Right ventricle myocardium inferior (tissue), 1 donor: ENCODE measurements around the gene ACCSL. TPM values are rescaled to one million over a fixed set of nuclear protein-coding genes. Genes with fewer than 3 reads are reported as not detected.
A peak's percentile ranks its signal among the peaks of the same experiment; 100 is the strongest.

Experiments
- ATAC-seq: fragments of 200-7000 bp; cut with Tn5 transposase; one replicate; pipeline ENCODE4 v1.9.1; 2020; ENCODE audit warnings: mild to moderate bottlenecking, moderate library complexity
- DNase-seq: peaks from one replicate; pipeline ENCODE4 v3.0.0; 2021; ENCODE audit errors: missing footprints
- intact Hi-C: fragments of 100-400 bp; cut with DNase I; formaldehyde crosslinking; loops from one replicate; pipeline ENCODE4 v1.11.0; 2022
- total RNA-seq: library from RNA; stranded (reverse); fragmentation: NEBNext Ultra II Directional; extraction: Animal tissue kit (Norgen Biotek cat#: 25700); gene quantifications from one replicate; pipeline ENCODE4 v1.2.1, GENCODE V29; 2021
- donor health status: DM: no; HTN: yes; CAD: no; lungs with severe emphysema.

Gene ACCSL
- total RNA-seq, 1 donor from 2014 or later = not detected

DNA sequence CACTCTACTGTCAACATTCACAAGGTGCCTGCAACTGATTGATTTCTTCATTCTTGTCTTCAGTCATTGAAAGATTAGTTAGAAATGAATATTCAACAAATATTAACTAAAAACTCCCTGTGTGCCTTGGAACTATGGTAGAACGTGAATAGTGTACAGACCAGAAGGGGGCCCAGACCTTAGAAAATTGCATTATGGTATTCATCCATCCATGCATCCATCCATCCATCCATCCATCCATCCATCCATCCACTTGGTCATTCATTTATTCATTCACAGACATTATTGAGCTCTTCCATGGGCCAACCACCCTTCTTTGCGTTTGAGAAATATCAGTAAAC, 10.2 kb upstream of the ACCSL start:
- DNase-seq (no peak), ATAC-seq (no peak)
- intact Hi-C loops = loop anchor here (1.0 kb wide), 1 partner anchor 146 kb away; no protein-coding TSS in a partner anchor

DNA sequence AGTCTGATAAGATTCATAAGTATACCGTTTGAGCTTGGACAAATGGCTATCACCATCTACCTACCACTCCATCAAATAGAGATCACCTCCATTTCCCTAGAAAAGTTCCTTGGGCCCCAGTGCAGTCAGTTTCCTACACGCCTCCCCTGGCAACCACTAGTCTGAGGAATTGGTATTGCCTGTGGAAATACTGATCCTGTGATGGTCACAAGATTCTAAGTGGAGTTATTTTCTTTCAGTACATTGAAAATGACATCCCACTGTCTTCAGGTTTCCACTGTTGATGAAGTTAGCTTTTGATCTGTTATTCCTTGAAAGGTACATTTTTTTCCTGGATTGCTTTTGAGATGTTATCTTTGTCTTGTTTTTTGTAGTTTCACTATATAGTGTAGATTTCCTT, 4.6 kb upstream of the ACCSL start:
- intact Hi-C loops = no loop called here
- DNase-seq (no peak), ATAC-seq (no peak)

DNA sequence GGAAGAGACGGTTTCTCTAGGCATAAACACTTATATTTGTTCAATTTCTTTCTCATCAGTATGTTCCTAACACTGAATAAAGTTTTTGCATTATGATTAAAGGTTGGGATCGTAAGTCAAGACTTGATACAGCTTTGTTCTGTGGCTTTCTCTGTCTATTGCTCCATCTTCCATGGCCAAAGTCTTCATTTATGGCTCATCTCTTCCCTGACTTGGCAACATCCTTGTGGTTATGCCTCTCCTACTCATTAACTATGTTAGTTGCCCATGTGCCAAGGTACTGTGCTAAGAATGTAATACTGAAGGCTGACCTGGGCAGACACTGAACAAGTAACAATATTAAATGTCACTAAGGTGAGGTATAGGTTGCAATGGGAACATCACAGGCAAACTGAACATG, 1.6 kb upstream of the ACCSL start:
- ATAC-seq (no peak), DNase-seq (no peak)
- intact Hi-C loops = no loop called here

DNA sequence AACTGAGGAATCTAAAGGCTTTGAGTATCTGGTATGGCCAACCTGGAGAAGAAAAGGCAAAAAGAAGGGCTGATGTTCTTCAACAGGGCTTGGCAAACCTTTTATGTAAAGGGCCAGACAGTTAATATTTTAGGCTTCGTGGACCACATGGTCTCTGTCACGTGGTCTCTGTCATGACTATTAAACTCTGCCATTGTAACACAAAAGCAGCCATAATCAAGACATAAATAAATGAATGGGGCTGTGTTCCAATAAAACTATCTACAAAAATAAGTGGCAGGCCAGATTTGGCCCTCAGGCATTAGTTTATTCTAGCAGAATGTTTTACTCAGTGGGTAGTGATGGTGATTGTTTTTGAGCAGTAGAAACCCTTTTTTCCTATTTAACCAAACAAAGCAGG, 483 bp upstream of the ACCSL start:
- no peak for DNase-seq
- intact Hi-C loops = no loop called here

DNA sequence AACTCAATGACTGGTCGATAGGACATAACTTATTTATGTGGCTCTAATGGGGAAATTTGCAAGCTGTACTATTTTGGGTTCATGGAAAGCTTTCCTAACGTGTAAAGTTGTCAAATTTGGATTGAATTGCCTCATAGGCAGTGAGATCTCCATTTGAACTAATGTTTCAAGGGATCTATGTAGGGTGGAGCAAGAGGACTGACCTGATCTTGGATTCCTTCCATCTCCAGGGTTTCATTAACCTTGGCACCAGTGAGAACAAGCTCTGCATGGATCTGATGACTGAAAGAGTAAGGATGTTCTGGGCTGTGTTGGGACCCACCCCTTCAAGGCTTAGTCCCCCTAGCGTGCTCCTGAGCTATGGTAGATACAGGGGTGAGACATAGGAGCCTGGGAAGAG, 2.1 kb downstream of the ACCSL start:
- ATAC-seq (no peak), DNase-seq (no peak)
- intact Hi-C loops = no loop called here

More for the DNA sequence above, 483 bp upstream of the ACCSL start:
- no peak for ATAC-seq

DNA sequence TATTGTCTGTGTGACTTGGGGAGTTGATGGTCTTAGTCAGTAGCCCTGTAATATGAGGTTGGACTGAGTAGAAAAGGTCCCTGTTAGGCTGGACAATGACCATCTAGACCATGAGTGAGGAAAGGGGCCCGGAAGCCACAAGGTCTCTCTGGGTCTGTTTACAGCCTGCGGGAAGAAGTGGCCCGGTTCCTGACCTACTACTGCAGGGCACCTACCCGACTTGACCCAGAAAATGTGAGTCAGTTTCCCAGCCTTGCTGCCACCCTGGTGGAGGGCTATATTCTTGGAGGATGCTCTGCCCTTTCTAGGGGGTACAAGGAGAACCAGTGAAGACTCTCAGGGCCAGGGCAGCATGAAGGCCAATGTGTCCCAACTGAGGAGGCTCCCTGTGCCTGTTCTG, 3.4 kb downstream of the ACCSL start:
- intact Hi-C loops = no loop called here
- no peak for DNase-seq
- no peak for ATAC-seq

DNA sequence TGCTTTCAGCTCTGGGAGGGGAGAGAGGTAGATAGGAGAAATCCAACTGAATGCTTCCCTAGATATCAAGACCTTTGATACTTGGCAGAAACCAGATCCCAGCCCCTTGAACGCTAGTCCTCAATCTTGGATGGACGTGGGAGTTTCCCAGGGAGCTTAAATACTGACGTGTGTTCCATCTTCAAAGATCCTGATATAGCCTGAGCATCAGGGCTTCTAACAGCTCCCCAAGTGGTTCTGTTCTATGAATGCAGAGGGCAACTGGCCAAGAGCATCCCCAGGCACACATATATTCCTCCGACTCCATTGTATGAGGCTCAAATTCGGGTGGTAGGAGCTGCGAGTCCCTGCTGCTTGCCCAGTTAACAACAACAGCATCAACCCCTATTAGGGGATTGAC, 9.6 kb downstream of the ACCSL start:
- intact Hi-C loops = no loop called here
- no peak for DNase-seq
- no peak for ATAC-seq

DNA sequence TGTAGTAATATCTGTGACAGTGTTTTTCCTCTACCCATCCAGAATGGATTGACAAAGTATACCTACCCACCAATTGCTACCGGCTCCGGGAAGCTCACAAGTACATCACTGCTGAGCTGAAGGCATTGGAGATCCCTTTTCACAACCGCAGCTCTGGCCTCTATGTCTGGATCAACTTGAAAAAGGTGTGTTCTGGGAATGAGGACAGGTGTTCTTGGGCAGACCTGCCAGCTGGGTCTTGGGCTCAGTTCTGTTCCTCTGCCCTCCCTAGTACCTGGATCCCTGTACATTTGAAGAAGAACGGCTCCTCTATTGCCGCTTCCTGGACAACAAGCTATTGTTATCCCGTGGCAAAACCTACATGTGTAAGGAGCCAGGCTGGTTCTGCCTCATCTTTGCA, 10.5 kb downstream of the ACCSL start:
- DNase-seq (no peak), ATAC-seq (no peak)
- intact Hi-C loops = no loop called here

DNA sequence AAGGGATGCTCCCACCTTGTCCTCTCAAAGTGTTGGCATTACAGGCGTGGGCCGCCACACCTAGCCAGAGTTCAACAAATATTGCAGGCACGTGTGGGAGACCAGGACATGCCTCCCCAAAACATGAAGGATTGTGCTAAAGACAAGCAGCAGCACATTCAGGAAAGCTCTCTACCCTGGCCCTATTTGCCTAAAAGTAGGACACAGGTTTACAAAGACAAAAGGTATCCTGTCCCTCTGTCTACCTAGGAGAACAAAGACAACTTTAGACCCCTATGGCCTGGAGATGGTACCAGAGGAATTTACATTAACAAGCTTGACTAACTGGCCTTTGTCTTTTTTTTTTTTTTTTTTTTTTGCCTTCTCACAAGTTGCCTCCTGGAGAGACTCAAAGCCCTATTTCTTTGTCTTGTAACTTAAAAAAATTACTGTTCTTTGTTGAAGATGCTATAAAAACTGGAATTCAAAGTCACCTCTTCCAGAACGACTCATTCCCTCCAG, 17.4 kb downstream of the ACCSL start:
- no peak for DNase-seq
- intact Hi-C loops = no loop called here
- no peak for ATAC-seq

DNA sequence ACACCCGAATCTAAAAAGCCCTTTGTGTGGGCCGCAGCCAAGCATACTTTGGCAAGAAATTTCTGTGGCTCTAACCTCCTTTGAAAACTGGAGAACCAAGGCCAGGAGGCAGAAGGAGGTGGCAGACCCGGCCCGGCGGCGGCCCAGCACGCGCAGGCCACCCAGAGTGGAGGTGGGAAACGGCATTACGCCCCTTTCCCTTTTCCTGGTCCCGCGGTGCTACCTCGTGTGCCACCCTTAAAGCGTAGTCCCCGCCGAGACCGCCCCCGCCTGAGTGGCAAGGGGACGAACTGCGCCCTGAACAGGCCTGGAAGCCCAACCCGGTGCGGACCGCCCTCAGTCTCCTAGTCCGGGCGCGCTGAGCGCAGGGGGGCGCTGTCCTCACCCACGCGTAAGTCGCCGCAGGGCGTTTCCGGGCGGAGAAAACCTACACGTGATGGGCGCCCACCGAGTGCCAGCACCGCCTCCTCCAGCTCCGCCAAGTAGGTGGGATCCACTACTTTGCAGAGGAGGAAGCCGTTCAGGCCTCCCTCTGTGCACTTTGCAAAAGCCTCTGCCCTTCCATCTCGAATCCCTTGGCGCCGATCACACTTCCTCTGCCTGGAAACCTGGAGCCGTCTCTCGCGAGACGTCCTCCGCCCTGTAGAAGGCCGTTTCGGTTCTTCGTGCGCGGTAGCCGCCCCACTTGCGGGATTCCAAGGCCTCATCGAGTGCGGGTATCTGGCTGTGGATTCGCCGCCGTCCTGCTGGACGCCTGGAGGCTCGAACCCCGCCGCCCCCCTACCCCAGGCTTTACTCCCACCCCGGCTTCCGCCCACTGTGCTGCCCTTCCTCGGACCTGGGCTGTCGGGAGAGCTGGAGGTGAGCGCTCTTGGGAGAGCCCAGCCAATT, 18.3 kb downstream of the ACCSL start, which contains the start of gene ACCS:
Gene ACCS (plus strand): TSS at position 430 of the 891 bp plus-strand sequence. CDS start 1,358 bp downstream, outside the sequence.
- peak; percentile 99 for DNase-seq
- peak; percentile 97 for ATAC-seq
- intact Hi-C loops = loop anchor here (1.0 kb wide), 1 partner anchor 44 kb away; no protein-coding TSS in a partner anchor

DNA sequence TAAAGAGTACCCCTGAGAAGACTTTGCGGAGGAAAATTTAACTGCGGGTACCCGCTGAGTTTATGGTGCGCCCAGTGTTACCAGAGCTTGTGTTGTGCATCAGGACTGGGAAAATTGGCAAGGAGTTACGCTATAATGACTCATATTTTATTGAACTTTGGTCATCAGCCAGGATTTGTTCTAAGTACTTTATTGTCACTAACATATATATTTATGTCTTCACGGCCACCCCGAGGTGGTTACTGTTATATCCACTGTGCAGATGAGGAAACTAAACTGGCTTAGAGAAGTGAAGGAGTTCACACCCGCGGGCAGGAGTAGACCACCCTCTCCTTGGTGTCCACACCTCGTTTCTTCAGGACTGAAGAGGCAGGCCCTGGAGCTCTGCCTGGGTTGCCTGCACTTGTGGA, 19.0 kb downstream of the ACCSL start:
- no peak for DNase-seq
- ATAC-seq = no peak
- intact Hi-C loops = loop anchor here (1.0 kb wide), 1 partner anchor 44 kb away; no protein-coding TSS in a partner anchor

DNA sequence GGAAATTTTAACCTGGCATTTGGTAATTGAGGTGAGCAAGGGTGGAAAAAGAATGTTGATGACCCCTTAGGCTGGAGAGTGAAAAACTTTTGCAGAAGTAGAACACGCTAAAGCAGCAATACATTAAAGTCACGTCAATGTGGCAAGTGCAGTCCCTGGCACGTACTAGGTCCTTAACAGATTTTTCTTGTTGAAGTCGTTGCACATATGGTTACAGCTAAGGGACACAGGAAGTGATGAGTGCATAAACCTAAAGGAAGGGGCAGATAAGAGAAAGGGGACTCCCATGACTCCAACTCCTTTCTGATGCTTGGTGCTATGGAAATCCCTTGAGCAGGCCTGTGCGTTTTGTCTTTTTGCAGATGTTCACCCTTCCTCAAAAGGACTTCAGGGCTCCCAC, 19.5 kb downstream of the ACCSL start:
- intact Hi-C loops = no loop called here
- ATAC-seq (no peak), DNase-seq (no peak)

DNA sequence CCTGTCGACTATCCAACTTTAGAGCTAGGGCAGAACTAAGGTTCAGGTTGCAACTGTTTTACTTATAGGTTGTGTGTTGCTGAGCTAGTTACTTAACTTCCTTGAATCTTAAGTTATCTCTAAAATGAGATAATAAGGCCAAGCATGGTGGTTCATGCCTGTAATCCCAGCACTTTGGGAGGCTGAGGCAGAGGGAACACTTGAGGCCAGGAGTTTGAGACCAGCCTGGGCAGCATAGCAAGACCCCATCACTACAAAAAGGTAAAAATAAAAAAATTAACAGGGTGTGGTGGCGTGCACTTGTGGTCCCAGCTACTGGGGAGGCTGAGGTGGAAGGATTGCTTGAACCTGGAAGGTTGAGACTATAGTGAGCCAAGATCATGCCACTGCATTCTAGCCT, 20.4 kb downstream of the ACCSL start:
- DNase-seq (no peak), ATAC-seq (no peak)
- intact Hi-C loops = no loop called here

DNA sequence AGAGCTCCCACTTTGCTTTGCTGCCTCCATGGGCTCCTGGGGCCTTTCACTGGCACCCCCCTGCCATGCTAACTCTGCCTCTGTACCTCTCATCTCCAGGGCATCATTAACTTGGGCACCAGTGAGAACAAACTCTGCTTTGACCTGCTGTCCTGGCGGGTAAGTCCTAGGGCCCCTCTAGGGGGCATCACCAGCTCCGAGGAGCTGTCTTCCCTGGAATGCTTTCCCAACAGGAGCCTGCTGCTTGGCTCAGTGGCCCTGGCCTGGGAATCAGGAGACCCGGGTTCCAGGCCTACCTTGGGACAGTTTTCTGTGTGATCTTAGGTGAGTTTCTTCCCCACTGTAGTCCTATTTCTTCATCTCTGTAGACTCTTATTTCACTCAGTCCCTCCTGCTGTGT, 23.4 kb downstream of the ACCSL start:
- ATAC-seq (no peak), DNase-seq (no peak)
- intact Hi-C loops = no loop called here

DNA sequence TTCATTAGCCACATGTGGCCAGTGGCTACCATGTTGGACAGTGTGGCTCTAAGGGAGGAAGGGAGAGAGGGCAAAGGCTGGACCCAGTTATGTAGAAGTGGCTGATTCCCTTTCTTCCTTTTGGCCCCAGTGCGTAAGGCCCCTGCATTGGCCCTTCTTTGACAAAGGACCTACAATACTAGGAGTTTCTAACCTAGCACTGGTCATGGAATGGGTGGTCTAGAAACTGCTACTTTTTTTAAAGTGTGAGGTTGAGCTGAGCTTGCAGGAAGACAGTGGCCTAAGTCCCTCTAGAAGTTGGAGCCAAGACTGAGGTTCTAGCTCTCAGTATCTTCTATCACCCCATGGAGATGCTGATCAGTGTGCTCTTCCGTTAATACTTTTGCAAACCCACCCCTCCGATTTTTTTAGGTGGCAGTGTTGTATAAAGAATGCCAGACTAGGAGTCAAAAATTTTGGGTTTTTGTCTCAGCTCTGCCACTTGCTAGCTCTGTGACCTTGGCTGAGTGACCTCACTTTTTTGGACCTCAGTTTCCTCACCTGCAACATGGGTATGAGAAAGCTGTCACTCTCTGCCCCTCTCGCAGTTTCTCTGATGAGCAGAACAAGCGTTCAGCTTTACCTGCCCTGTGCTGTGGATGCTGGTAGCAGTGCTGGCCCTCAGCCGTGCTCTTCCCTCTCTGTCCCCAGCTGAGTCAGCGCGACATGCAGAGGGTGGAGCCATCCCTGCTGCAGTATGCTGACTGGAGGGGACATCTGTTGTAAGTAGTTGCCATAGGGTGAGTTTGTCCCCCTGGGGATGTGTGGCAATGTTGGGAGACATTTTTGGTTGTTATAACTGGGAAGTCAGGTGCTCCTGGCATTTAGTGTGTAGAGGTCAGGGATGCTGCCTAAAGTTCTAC, 25.2 kb downstream of the ACCSL start:
- DNase-seq = no peak
- intact Hi-C loops = no loop called here

DNA sequence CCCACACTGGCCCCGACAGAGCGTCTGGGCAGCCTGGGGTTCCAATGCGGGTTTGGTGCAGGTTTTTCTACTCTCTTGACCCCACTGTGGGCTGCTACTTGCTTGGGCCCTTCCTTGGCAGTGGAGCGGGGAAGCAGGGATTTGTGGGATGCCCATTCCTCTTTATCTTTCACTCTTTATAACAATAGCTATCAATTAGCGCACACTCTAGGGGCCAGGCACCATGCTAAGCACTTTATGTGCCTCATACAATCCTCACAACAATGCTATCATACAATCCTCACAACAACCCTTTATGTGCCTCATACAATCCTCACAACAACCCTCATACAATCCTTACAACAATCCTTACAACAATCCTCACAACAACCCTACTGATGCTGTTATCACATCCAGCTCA, 31.0 kb downstream of the ACCSL start:
- no peak for ATAC-seq
- DNase-seq = no peak
- intact Hi-C loops = no loop called here

More for the DNA sequence above, 25.2 kb downstream of the ACCSL start:
- ATAC-seq = no peak

DNA sequence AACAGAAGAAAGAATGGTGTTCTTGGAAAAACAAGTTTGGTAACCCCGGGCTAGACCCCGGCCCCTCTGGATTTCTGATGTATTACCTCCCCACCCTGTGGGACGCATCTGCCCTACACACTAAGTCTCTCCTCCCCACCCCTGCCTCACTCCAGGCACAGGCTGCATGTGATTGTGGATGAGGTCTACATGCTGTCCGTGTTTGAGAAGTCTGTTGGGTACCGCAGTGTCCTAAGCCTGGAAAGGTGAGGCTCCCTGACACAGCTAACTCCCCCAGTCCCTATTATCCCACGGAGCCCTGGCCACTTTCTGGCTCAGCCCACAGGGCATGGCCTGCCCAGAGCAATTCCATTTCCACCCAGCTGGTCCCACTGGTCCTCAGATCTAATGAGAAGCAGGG, 31.6 kb downstream of the ACCSL start:
- DNase-seq (no peak), ATAC-seq (no peak)
- intact Hi-C loops = no loop called here

DNA sequence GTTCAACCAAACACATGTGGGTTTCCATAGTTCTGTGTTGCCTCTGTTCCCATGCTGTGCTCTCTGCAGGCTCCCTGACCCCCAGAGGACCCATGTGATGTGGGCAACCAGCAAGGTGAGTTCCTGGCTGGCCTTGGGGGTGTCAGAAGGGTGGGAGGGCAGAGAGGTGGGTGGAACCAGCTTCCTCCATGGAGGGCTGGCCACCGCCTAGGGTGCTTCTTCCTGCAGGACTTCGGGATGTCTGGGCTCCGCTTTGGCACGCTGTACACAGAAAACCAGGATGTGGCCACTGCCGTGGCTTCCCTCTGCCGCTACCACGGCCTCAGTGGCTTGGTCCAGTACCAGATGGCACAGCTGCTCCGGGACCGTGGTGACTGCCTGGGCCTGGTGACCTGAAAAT, 33.2 kb downstream of the ACCSL start:
- DNase-seq (no peak), ATAC-seq (no peak)
- intact Hi-C loops = no loop called here

DNA sequence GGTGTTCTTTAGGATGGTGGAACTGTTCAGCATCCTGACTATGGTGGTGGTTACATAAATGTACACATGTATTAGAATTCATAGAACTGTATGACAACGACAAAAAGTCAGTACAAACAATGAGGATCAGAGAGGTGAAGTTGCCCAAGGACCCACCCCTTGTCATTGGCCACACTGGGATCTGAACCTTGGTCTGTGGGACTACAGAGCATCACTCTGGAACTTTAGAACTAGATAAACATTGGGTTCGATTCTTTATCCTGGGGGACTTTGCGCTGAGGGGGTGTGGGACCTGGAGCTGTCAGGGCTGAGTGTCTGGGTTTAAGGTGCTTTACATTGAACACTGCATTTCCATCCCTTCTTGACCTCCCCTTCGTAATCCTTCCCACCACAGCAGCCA, 34.9 kb downstream of the ACCSL start:
- intact Hi-C loops = no loop called here
- ATAC-seq (no peak), DNase-seq (no peak)

DNA sequence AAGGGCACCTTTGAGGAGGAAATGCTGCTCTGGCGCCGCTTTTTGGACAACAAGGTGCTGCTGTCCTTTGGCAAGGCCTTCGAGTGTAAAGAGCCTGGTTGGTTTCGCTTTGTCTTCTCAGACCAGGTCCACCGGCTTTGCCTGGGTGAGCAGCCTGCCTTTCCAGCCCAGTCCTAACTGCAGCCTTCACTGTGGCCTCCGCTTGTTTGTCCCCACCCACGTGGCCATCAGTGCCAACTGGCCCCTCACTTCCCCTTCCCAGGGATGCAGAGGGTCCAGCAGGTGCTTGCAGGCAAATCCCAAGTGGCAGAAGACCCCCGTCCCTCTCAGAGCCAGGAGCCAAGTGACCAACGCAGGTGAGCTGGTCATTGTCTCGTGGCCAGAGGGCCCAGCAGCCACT, 35.7 kb downstream of the ACCSL start:
- DNase-seq (no peak), ATAC-seq (no peak)
- intact Hi-C loops = no loop called here
